Transverse colon (tissue), 4 donors: ENCODE results near the gene FGF22. TPM values are rescaled to one million over a fixed set of nuclear protein-coding genes. Genes with fewer than 3 reads are reported as not detected.

Experiments used
- DNase-seq: peaks from one replicate; pipeline ENCODE4 v3.0.0-alpha.2; 2019
- H3K27ac ChIP-seq, 4 donors: fragments of 200-600 bp; sonication (generic); 2 replicates each; pipeline ENCODE4 v1.5.1; 2016 to 2018; ENCODE audit warnings: inconsistent platforms in 4 of 4
- H3K27me3 ChIP-seq: fragments of 200-600 bp; sonication (generic); 2 replicates; pipeline ENCODE4 v1.5.1; 2017; ENCODE audit warnings: inconsistent platforms
- H3K36me3 ChIP-seq, 4 donors: fragments of 200-600 bp; sonication (generic); 2 replicates each; pipeline ENCODE4 v1.5.1; 2017 to 2019; ENCODE audit warnings: inconsistent platforms in 4 of 4
- H3K4me1 ChIP-seq, 4 donors: fragments of 200-600 bp; sonication (generic); 2 replicates each; pipeline ENCODE4 v1.5.1; 2017 to 2020; ENCODE audit warnings: inconsistent platforms in 4 of 4
- H3K4me3 ChIP-seq, 4 donors: fragments of 200-600 bp; sonication (generic); 1 replicate in 1 of 4; 2 replicates in 3 of 4; pipeline versions ENCODE4 v1.5.1 to v1.6.1; 2017 to 2019; ENCODE audit warnings: inconsistent platforms in 4 of 4
- H3K9me3 ChIP-seq, 2 donors: fragments of 200-600 bp; sonication (generic); 2 replicates each; pipeline ENCODE4 v1.5.1; 2017 to 2019; ENCODE audit warnings: inconsistent platforms in 2 of 2
- CTCF ChIP-seq, 5 experiments: fragments of 200-600 bp in 3 of 5; fragments of 450-650 bp in 2 of 5; sonication (generic) in 3 of 5; IDR thresholded peaks; 1 replicate in 2 of 5; 2 replicates in 3 of 5; pipeline ENCODE4 v1.5.1; 2016 to 2017; ENCODE audit warnings: antibody characterized with exemption in 5 of 5, inconsistent platforms in 3 of 5, mild to moderate bottlenecking in 2 of 5, moderate library complexity in 1 of 5
- EP300 ChIP-seq: sonication (generic); formaldehyde crosslinking; IDR thresholded peaks from one replicate; pipeline ENCODE4 v1.6.1; 2017; ENCODE audit warnings: antibody characterized with exemption, low read depth
- POLR2A ChIP-seq: fragments of 450-650 bp; IDR thresholded peaks from one replicate; pipeline ENCODE4 v1.6.1; 2016; ENCODE audit warnings: antibody characterized with exemption, mild to moderate bottlenecking, moderate library complexity
- POLR2AphosphoS5 ChIP-seq, 3 donors: sonication (generic); formaldehyde crosslinking; IDR thresholded peaks; one replicate each; pipeline ENCODE4 v1.6.1; 2016; ENCODE audit warnings: antibody characterized with exemption in 3 of 3
- WGBS, 2 donors: methylation state at CpG; one replicate each; pipeline ENCODE4 v1.1.5; 2018; ENCODE audit warnings: low coverage in 1 of 2; 5-methylcytosine and 5-hydroxymethylcytosine counted together
- in situ Hi-C, 4 donors: fragments of 200-750 bp; cut with MboI; loops; one replicate each; pipeline versions ENCODE4 v1.15.0 to v1.15.1; 2017; ENCODE audit warnings: low sequenced_read_pairs in 3 of 4, low pct_ligation_motif_present in 1 of 4, low pct_unique_long_range_greater_than_20kb in 1 of 4
- intact Hi-C: fragments of 100-400 bp; cut with DNase I; formaldehyde crosslinking; loops from one replicate; pipeline ENCODE4 v1.15.1; 2023; ENCODE audit warnings: low total_unique reads
- total RNA-seq, 4 donors: library from RNA; depleted of rRNA; stranded (reverse); fragments of >200 nt; gene quantifications; one replicate each; pipeline ENCODE4 v1.1.0, GENCODE V29; 2016

The FGF22 gene
- total RNA-seq, 4 donors from 2014 or later = not detected

GRCh38 chr19:677601-678436, 38.1 kb downstream of the FGF22 start:
- peaks cover 7 to 32% (median 28%) of the 10 kb centered on the region in 4 donors for H3K4me1 ChIP-seq
- DNase-seq = no peak
- TF ChIP-seq EP300 (no peak), CTCF (IDR thresholded peaks at IDR 0.05) (no peak), POLR2AphosphoS5 (IDR thresholded peaks at IDR 0.05) (no peak), POLR2A (no peak)
- peaks cover 34% of the 10 kb centered on the region for H3K27me3 ChIP-seq
- WGBS, 2 donors = 43 to 70% methylated on average over 3 to 18 of the region's 22 CpGs
- in situ Hi-C loops (no loop called here), intact Hi-C loops (no loop called here)
- peak overlapping the region; percentile 71 to 99 (median 96) for H3K27ac ChIP-seq
- no peaks in the 10 kb centered on the region for H3K36me3 ChIP-seq
- H3K4me3 ChIP-seq = peak overlapping the region in 2 of 4 donors; percentile 41 to 49
- H3K9me3 ChIP-seq = no peaks in the 10 kb centered on the region

- Histone ChIP-seq H3K4me3 (peak overlapping the region in 1 of 4 donors; percentile 88), H3K27me3 (peaks cover 34% of the 10 kb centered on the region), H3K9me3 (no peaks in the 10 kb centered on the region), H3K4me1 (peaks cover 7 to 32% (median 28%) of the 10 kb centered on the region in 4 donors), H3K36me3 (no peaks in the 10 kb centered on the region), H3K27ac (peak overlapping the region; percentile 94 to 99 (median 97))
- DNase-seq = no peak
- in situ Hi-C loops (no loop called here), intact Hi-C loops (no loop called here)
- TF ChIP-seq CTCF (IDR thresholded peaks at IDR 0.05) = no peak
- no peak for TF ChIP-seq POLR2AphosphoS5 (IDR thresholded peaks at IDR 0.05)
- TF ChIP-seq EP300 = no peak
- TF ChIP-seq POLR2A = no peak
- 88 to 89% methylated on average over 1 to 12 of the region's 16 CpGs for WGBS, 2 donors
These were observed 39.2 kb downstream of the FGF22 start for GRCh38 chr19:678791-679388.

DNA sequence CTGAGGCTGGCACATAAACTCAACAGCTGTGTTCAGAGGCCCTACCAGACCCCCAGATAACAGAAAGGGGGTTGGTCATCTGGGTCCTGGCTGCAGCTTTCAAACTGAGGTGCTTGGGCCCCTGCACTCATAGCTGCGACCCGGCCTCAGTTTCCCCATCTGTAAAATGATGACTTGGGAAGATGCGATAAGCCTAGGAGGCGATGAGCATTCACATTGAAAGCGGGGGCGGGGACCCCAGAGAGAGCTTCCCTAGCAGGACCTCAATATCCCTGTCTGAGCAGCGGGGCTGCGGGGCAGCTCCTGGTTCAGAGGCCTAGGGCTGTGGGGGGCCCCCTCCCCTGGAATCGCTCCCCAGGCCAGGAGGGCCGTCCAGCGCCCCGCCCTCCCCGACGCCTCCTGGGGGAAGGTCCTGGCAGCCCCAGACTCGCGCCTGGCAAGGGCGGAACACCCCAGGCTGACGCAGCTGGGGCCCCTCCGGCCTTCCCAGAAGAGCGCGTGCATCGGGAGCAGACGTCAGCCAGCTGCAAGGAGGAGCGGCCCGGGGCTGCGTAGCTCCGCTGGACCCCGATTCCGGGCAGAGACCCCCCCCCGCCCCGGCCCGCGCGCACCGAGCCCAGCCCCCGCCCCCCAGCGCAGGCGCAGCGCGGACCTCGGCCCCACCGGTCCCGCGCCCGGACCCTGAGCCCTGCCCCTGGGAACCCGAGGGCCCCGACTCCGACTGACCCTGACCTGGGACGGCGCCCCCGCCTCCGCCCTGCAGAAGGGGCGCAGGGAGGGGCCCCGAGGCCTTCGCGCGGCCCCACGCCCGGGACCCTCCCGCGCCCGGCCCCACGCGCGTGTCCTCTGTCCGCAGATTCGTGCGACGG, 40.0 kb downstream of the FGF22 start:
- TF ChIP-seq POLR2A (no peak), CTCF (IDR thresholded peaks at IDR 0.05) (no peak), POLR2AphosphoS5 (IDR thresholded peaks at IDR 0.05) (peak; percentile 45 to 78 (median 50)), EP300 (peak; percentile 75)
- Histone ChIP-seq H3K27ac (peak overlapping the region; percentile 94 to 99 (median 97)), H3K4me1 (peaks cover 7 to 32% (median 28%) of the 10 kb centered on the region in 4 donors), H3K9me3 (no peaks in the 10 kb centered on the region), H3K4me3 (peak overlapping the region; percentile 50 to 94 (median 87)), H3K27me3 (peaks cover 30% of the 10 kb centered on the region), H3K36me3 (no peaks in the 10 kb centered on the region)
- WGBS, 2 donors = 18% methylated on average over 9 of the region's 69 CpGs; no CpG with 5 or more reads in 1 of the 2 donors
- peak; percentile 64 for DNase-seq
- intact Hi-C loops = no loop called here
- in situ Hi-C loops = no loop called here
